A673 (cell line): ENCODE measurements around the gene MEGF11. TPM values are rescaled to one million over a fixed set of nuclear protein-coding genes. Genes with fewer than 3 reads are reported as not detected.

Experiments
- BruUV-seq: library from RNA; stranded (reverse); fragments of 400-500 nt; replicated peaks from 2 replicates; lab custom pipeline; 2021; lab: Mats Ljungman, UMichigan
- CTCF ChIA-PET: fragments of 300-600 bp; sonication (Branson Sonifier 250); formaldehyde crosslinking; loops from one replicate; lab custom pipeline; 2022; ENCODE audit warnings: antibody characterized with exemption; lab: Charles Lee
- POLR2A ChIA-PET: fragments of 300-600 bp; sonication (Branson Sonifier 250); formaldehyde crosslinking; loops from one replicate; lab custom pipeline; 2022; ENCODE audit warnings: antibody characterized with exemption; ENCODE audit not compliant: low non-redundant PET; lab: Charles Lee
- DNase-seq: peaks from one replicate; pipeline ENCODE4 v3.0.0-alpha.2; 2015; ENCODE audit warnings: low spot score
- H3K27ac ChIP-seq: fragments of 200-600 bp; sonication (generic); 2 replicates; pipeline ENCODE4 v1.5.1; 2016; ENCODE audit warnings: mixed run types, low read depth, mild to moderate bottlenecking, mixed read lengths, antibody characterized with exemption, low read length; ENCODE audit not compliant: poor library complexity, severe bottlenecking
- H3K27me3 ChIP-seq: fragments of 200-600 bp; sonication (generic); replicated peaks from 2 replicates; pipeline ENCODE4 v1.6.1; 2017; ENCODE audit warnings: mixed run types, low read depth, mild to moderate bottlenecking, mixed read lengths, antibody characterized with exemption, low read length; ENCODE audit not compliant: insufficient read depth, poor library complexity
- H3K36me3 ChIP-seq: fragments of 200-600 bp; sonication (generic); 2 replicates; pipeline ENCODE4 v1.6.1; 2016; ENCODE audit warnings: mixed run types, mild to moderate bottlenecking, mixed read lengths, antibody characterized with exemption, low read length; ENCODE audit not compliant: insufficient read depth, poor library complexity, severe bottlenecking
- H3K4me1 ChIP-seq: fragments of 200-600 bp; sonication (generic); 2 replicates; pipeline ENCODE4 v1.6.1; 2017; ENCODE audit warnings: mixed run types, mild to moderate bottlenecking, mixed read lengths, antibody characterized with exemption, low read length; ENCODE audit not compliant: insufficient read depth, poor library complexity, severe bottlenecking
- H3K4me3 ChIP-seq: fragments of 200-600 bp; sonication (generic); 2 replicates; pipeline ENCODE4 v1.5.1; 2016; ENCODE audit warnings: low read depth, mixed run types, mild to moderate bottlenecking, mixed read lengths, low read length; ENCODE audit not compliant: poor library complexity, severe bottlenecking
- H3K9me3 ChIP-seq: fragments of 200-600 bp; sonication (generic); 2 replicates; pipeline ENCODE4 v1.6.1; 2016; ENCODE audit warnings: mixed run types, low read depth, mild to moderate bottlenecking, mixed read lengths, antibody characterized with exemption, low read length; ENCODE audit not compliant: poor library complexity, severe bottlenecking
- CTCF ChIP-seq: fragments of 300-800, 200-600 bp; sonication (generic); conservative IDR thresholded peaks from 2 replicates; pipeline ENCODE4 v1.5.1; 2017; ENCODE audit warnings: low read depth, mild to moderate bottlenecking, antibody characterized with exemption, low read length, moderate library complexity, mixed read lengths
- EZH2 ChIP-seq: fragments of 200-600 bp; sonication (generic); IDR thresholded peaks from 2 replicates; pipeline ENCODE4 v1.6.1; 2017; ENCODE audit warnings: borderline replicate concordance, low read depth, mild to moderate bottlenecking, mixed read lengths, antibody characterized with exemption, low read length; ENCODE audit not compliant: poor library complexity, severe bottlenecking
- intact Hi-C: fragments of 100-400 bp; cut with micrococcal nuclease; formaldehyde crosslinking; loops from one replicate; pipeline ENCODE4 v1.10.0; 2022; ENCODE audit not compliant: unreplicated experiment
- total RNA-seq: library from RNA; stranded (reverse); gene quantifications from 2 replicates; pipeline ENCODE4 v1.2.3, GENCODE V29; 2021

Gene MEGF11
- total RNA-seq, 1 experiment from 2014 or later: 0.43 TPM

GRCh38 chr15:66043264-66043663 is 210.3 kb downstream of the MEGF11 start:
- H3K4me3 ChIP-seq: no peak overlapping the region
- H3K27ac ChIP-seq: no peak overlapping the region
- POLR2A ChIA-PET: no interaction called here
- H3K36me3 ChIP-seq: no peaks in the 10 kb centered on the region
- no peaks in the 10 kb centered on the region for H3K4me1 ChIP-seq
- intact Hi-C loops: no loop called here
- H3K9me3 ChIP-seq: no peaks in the 10 kb centered on the region
- TF ChIP-seq EZH2 (no peak), CTCF (no peak)
- no peak for DNase-seq
- no TSS peak for BruUV-seq
- CTCF ChIA-PET: no interaction called here
- peaks cover 55% of the 10 kb centered on the region for H3K27me3 ChIP-seq

GRCh38 chr15:66042624-66043023 is 210.9 kb downstream of the MEGF11 start:
- H3K9me3 ChIP-seq: no peaks in the 10 kb centered on the region
- H3K4me1 ChIP-seq: peaks cover 3% of the 10 kb centered on the region
- H3K27ac ChIP-seq: no peak overlapping the region
- POLR2A ChIA-PET: no interaction called here
- intact Hi-C loops: no loop called here
- no peak for DNase-seq
- TF ChIP-seq EZH2 (no peak), CTCF (no peak)
- CTCF ChIA-PET: no interaction called here
- BruUV-seq: no TSS peak
- no peak overlapping the region for H3K4me3 ChIP-seq
- H3K36me3 ChIP-seq: no peaks in the 10 kb centered on the region
- H3K27me3 ChIP-seq: peaks cover 61% of the 10 kb centered on the region

- no peak for TF ChIP-seq CTCF
- no peak for TF ChIP-seq EZH2
- DNase-seq: no peak
- intact Hi-C loops: no loop called here
- CTCF ChIA-PET: interaction anchor here (0.6 kb wide), 1 partner anchor 405 kb away, joined by 5 read pairs; no protein-coding TSS in a partner anchor
- H3K27ac ChIP-seq: no peak overlapping the region
- BruUV-seq: no TSS peak
- H3K36me3 ChIP-seq: no peaks in the 10 kb centered on the region
- POLR2A ChIA-PET: no interaction called here
- H3K27me3 ChIP-seq: peaks cover 70% of the 10 kb centered on the region
- no peak overlapping the region for H3K4me3 ChIP-seq
- no peaks in the 10 kb centered on the region for H3K9me3 ChIP-seq
- H3K4me1 ChIP-seq: peaks cover 3% of the 10 kb centered on the region
These were observed 212.3 kb downstream of the MEGF11 start for GRCh38 chr15:66041276-66041675.
